Measurements from ENCODE around the gene RIN3.

GRCh38 chr14:92595267-92595666 is 81.7 kb downstream of the RIN3 start:
- TF ChIP-seq CTCF (IDR thresholded peaks at IDR 0.05; ENCODE audit: extremely low read depth in 1 of 2, insufficient read depth in 1 of 2, low read depth in 1 of 2, low read length in 2 of 2) (no peak), EZH2 (IDR thresholded peaks at IDR 0.05; ENCODE audit: borderline replicate concordance, low read depth, low read length, severe bottlenecking) (no peak), POLR2AphosphoS5 (IDR thresholded peaks at IDR 0.05; ENCODE audit: insufficient read depth, low read depth, low read length) (no peak)
